Heart right ventricle (tissue), 16 donors: ENCODE data around the gene EPM2A. TPM values are rescaled to one million over a fixed set of nuclear protein-coding genes. Genes with fewer than 3 reads are reported as not detected.

ENCODE experiments used
- ATAC-seq, 8 donors: fragments of 200-7000 bp; cut with Tn5 transposase; one replicate each; pipeline ENCODE4 v1.9.1; 2020; ENCODE audit warnings: mild to moderate bottlenecking in 8 of 8, moderate library complexity in 8 of 8, moderate number of reproducible peaks in 1 of 8
- DNase-seq, 2 donors: peaks; one replicate each; pipeline ENCODE4 v3.0.0-alpha.2; 2020
- H3K27ac ChIP-seq, 10 donors: fragments of 200-600 bp; sonication (generic) in 2 of 10; one replicate each; pipeline versions ENCODE4 v1.5.0 to v1.8.0; 2020 to 2022; ENCODE audit warnings: mild to moderate bottlenecking in 3 of 10
- H3K27me3 ChIP-seq, 7 donors: fragments of 200-600 bp; one replicate each; pipeline ENCODE4 v1.8.0; 2021 to 2022; ENCODE audit warnings: mild to moderate bottlenecking in 2 of 7
- H3K36me3 ChIP-seq, 9 donors: fragments of 200-600 bp; sonication (generic) in 1 of 9; one replicate each; pipeline versions ENCODE4 v1.5.0 to v1.8.0; 2020 to 2022; ENCODE audit warnings: mild to moderate bottlenecking in 2 of 9
- H3K4me1 ChIP-seq, 9 donors: fragments of 200-600 bp; sonication (generic) in 1 of 9; one replicate each; pipeline versions ENCODE4 v1.5.0 to v1.8.0; 2020 to 2022; ENCODE audit warnings: mild to moderate bottlenecking in 4 of 9
- H3K4me3 ChIP-seq, 10 donors: fragments of 200-600 bp; sonication (generic) in 2 of 10; one replicate each; pipeline versions ENCODE4 v1.5.0 to v1.8.0; 2020 to 2022; ENCODE audit warnings: mild to moderate bottlenecking in 7 of 10, moderate library complexity in 2 of 10
- H3K9me3 ChIP-seq, 11 donors: fragments of 200-600 bp in 10 of 11; sonication (generic) in 2 of 11; one replicate each; pipeline versions ENCODE4 v1.5.0 to v1.8.0; 2013 to 2022; ENCODE audit warnings: mild to moderate bottlenecking in 2 of 11, control low read depth in 1 of 11, moderate library complexity in 1 of 11
- CTCF ChIP-seq, 9 donors: fragments of 200-600 bp; sonication (generic) in 2 of 9; IDR thresholded peaks; one replicate each; pipeline versions ENCODE4 v1.5.0 to v1.8.0; 2021 to 2022; ENCODE audit warnings: antibody characterized with exemption in 9 of 9, mild to moderate bottlenecking in 5 of 9, moderate library complexity in 1 of 9
- WGBS, 2 donors: extraction: QIAGEN DNeasy Blood & Tissue Kit; methylation state at CpG; one replicate each; pipeline ENCODE4 v1.1.7; 2013; ENCODE audit warnings: inconsistent platforms in 1 of 2; 5-methylcytosine and 5-hydroxymethylcytosine counted together
- intact Hi-C, 10 donors: fragments of 100-400 bp; cut with DNase I; formaldehyde crosslinking; loops; one replicate each; pipeline versions ENCODE4 v1.11.1 to v1.14.2; 2022
- polyA plus RNA-seq, 2 donors: library from polyadenylated mRNA; stranded (reverse); fragments of 200-250 nt; gene quantifications; one replicate each; pipeline ENCODE4 v1.2.3, GENCODE V29; 2013
- total RNA-seq, 10 donors: library from RNA; stranded (reverse); fragmentation: NEBNext Ultra II Directional in 3 of 10; extraction: Animal tissue kit (Norgen Biotek cat#: 25700) in 3 of 10; gene quantifications; one replicate each; pipeline versions ENCODE4 v1.2.1 to v1.2.4, GENCODE V29; 2021 to 2023
- donor health status: Arrhythmogenic right ventricular cardiomyopathy.
- donor health status: ischemic (EF 13 %, LVEDD 7.1; RV severe dilation, severe dysfunction).
- donor health status: healthy with polysubstance abuse.
- donor health status: DM: no; HTN: yes; CAD: no.
- donor health status: DM: no; HTN: no; CAD: no.
- donor health status: ischemic (EF 25% LVEDD 6.9; RV normal size, moderate dysfunction).
- donor health status: ischemic (EF 25% LVEDD 5.7; RV mildly dilated, moderate dysfunction).
- donor health status: healthy.
- donor health status: DM: yes; HTN: yes; CAD: no.
- donor health status: Ischemic cardiomyopathy.
- donor health status: ischemic (EF 35%, LVEDD 5.7; RV mildly dilated, moderate dysfunction).
- donor health status: nonischemic (EF 11% LVEDD 7.7; RV severe dilation, severe dysfunction).
- donor health status: DM: yes; HTN: yes; CAD: no.
- donor health status: PGD.
- donor health status: ischemic (EF 29% LVEDD 5.4; RV normal size, mild dysfunction).
- donor health status: nonischemic (EF 23%, LVEDD 6.1; RV moderate dilation, normal function).

Gene EPM2A
- total and polyA plus RNA-seq, 12 donors = 11.0 to 60.9 (median 43.2) TPM

GRCh38 chr6:145756170-145756662, 20.9 kb upstream of the EPM2A start:
- H3K9me3 ChIP-seq = no peaks in the 10 kb centered on the region
- DNase-seq (peak in 1 of 2 donors; percentile 40), ATAC-seq (peak in 5 of 8 donors; percentile 19 to 73 (median 24))
- peaks cover 0 to 13% (median 0%) of the 10 kb centered on the region in 9 donors for H3K4me1 ChIP-seq
- H3K27ac ChIP-seq = no peak overlapping the region
- intact Hi-C loops = no loop called here
- H3K27me3 ChIP-seq = no peaks in the 10 kb centered on the region
- no peak for TF ChIP-seq CTCF (IDR thresholded peaks at IDR 0.05)
- no peak overlapping the region for H3K4me3 ChIP-seq
- 34 to 38% methylated on average over 1 of the region's 1 CpG for WGBS, 2 donors
- no peaks in the 10 kb centered on the region for H3K36me3 ChIP-seq

GRCh38 chr6:145755682-145756081, 20.4 kb upstream of the EPM2A start:
- no peak overlapping the region for H3K4me3 ChIP-seq
- H3K27ac ChIP-seq = no peak overlapping the region
- DNase-seq (no peak), ATAC-seq (no peak)
- TF ChIP-seq CTCF (IDR thresholded peaks at IDR 0.05) = no peak
- H3K36me3 ChIP-seq = no peaks in the 10 kb centered on the region
- no peaks in the 10 kb centered on the region for H3K9me3 ChIP-seq
- no peaks in the 10 kb centered on the region for H3K27me3 ChIP-seq
- peaks cover 0 to 13% (median 0%) of the 10 kb centered on the region in 9 donors for H3K4me1 ChIP-seq
- intact Hi-C loops = no loop called here

- TF ChIP-seq CTCF (IDR thresholded peaks at IDR 0.05) = no peak
- Histone ChIP-seq H3K36me3 (no peaks in the 10 kb centered on the region), H3K4me1 (peaks cover 0 to 22% (median 0%) of the 10 kb centered on the region in 9 donors), H3K27ac (no peak overlapping the region), H3K27me3 (no peaks in the 10 kb centered on the region), H3K4me3 (no peak overlapping the region), H3K9me3 (peaks cover 0 to 11% (median 0%) of the 10 kb centered on the region in 11 donors)
- 67 to 76% methylated on average over 2 of the region's 2 CpGs for WGBS, 2 donors
- intact Hi-C loops = no loop called here
- ATAC-seq (no peak), DNase-seq (no peak)
Observed at GRCh38 chr6:145752638-145753037, 17.3 kb upstream of the EPM2A start.

- ATAC-seq = peak in 1 of 8 donors; percentile 50
- 55 to 94% methylated on average over 1 of the region's 1 CpG for WGBS, 2 donors
- no peak overlapping the region for H3K27ac ChIP-seq
- no peak for TF ChIP-seq CTCF (IDR thresholded peaks at IDR 0.05)
- peaks cover 0 to 12% (median 0%) of the 10 kb centered on the region in 11 donors for H3K9me3 ChIP-seq
- no peaks in the 10 kb centered on the region for H3K36me3 ChIP-seq
- no peaks in the 10 kb centered on the region for H3K27me3 ChIP-seq
- intact Hi-C loops = loop anchor here in 1 of 10 donors (10.0 kb wide), 1 partner anchor 45 kb away; no protein-coding TSS in a partner anchor
- H3K4me3 ChIP-seq = no peak overlapping the region
- peaks cover 0 to 9% (median 0%) of the 10 kb centered on the region in 9 donors for H3K4me1 ChIP-seq
- DNase-seq = no peak
Observed at GRCh38 chr6:145749632-145750031, 14.3 kb upstream of the EPM2A start.
